Panc1 (cell line): ENCODE results near the gene EMC8. TPM values are rescaled to one million over a fixed set of nuclear protein-coding genes. Genes with fewer than 3 reads are reported as not detected.

Experiments used
- ATAC-seq: fragments of 200-7000 bp; cut with Tn5 transposase; 2 replicates; pipeline ENCODE4 v1.9.1; 2020; ENCODE audit warnings: mild to moderate bottlenecking, moderate library complexity
- BruUV-seq: library from RNA; stranded (reverse); fragments of 400-500 nt; replicated peaks from 2 replicates; lab custom pipeline; 2021; lab: Mats Ljungman, UMichigan
- CTCF ChIA-PET: fragments of 300-600 bp; sonication (Branson Sonifier 250); formaldehyde crosslinking; loops from one replicate; lab custom pipeline; 2022; ENCODE audit warnings: antibody characterized with exemption; lab: Charles Lee
- POLR2A ChIA-PET: fragments of 300-600 bp; sonication (Branson Sonifier 250); formaldehyde crosslinking; loops from one replicate; lab custom pipeline; 2022; ENCODE audit warnings: antibody characterized with exemption; lab: Charles Lee
- DNase-seq: peaks from one replicate; pipeline ENCODE4 v3.0.0-alpha.2; 2010; ENCODE audit warnings: low read depth, low spot score
- H3K27ac ChIP-seq: 2 replicates; pipeline ENCODE4 v1.5.1; 2011; ENCODE audit warnings: mild to moderate bottlenecking, low read length, inconsistent platforms
- H3K27me3 ChIP-seq: fragments of 200-500 bp; sonication (Bioruptor generic); 2 replicates; pipeline ENCODE4 v1.6.0; 2014; ENCODE audit warnings: low read length, inconsistent platforms; ENCODE audit not compliant: control insufficient read depth, insufficient read depth
- H3K36me3 ChIP-seq: fragments of 200-500 bp; sonication (Bioruptor generic); 2 replicates; pipeline ENCODE4 v1.5.1; 2014; ENCODE audit warnings: inconsistent platforms, mild to moderate bottlenecking, low read length, moderate library complexity; ENCODE audit not compliant: control insufficient read depth, insufficient read depth
- H3K4me1 ChIP-seq: 2 replicates; pipeline ENCODE4 v1.5.1; 2011; ENCODE audit warnings: inconsistent platforms, mild to moderate bottlenecking, low read length, moderate library complexity; ENCODE audit not compliant: control insufficient read depth, insufficient read depth
- H3K4me3 ChIP-seq, 2 experiments: 2 replicates each; pipeline ENCODE4 v1.5.1; 2011 to 2012; ENCODE audit warnings: low read depth in 2 of 2, low read length in 2 of 2, mild to moderate bottlenecking in 2 of 2, inconsistent platforms in 1 of 2, moderate library complexity in 1 of 2
- H3K9me3 ChIP-seq: fragments of 200-500 bp; sonication (Bioruptor generic); 2 replicates; pipeline ENCODE4 v1.5.1; 2014; ENCODE audit warnings: low read depth, mild to moderate bottlenecking, inconsistent platforms, low read length, moderate library complexity; ENCODE audit not compliant: control insufficient read depth, insufficient read depth
- POLR2AphosphoS5 ChIP-seq: IDR thresholded peaks from 2 replicates; pipeline ENCODE4 v1.6.1; 2012; ENCODE audit warnings: mild to moderate bottlenecking, low read depth, low read length, moderate library complexity
- SIN3A ChIP-seq: IDR thresholded peaks from 2 replicates; pipeline ENCODE4 v1.6.1; 2012; ENCODE audit warnings: low read depth, mild to moderate bottlenecking, low read length, moderate library complexity, borderline replicate concordance; ENCODE audit not compliant: insufficient read depth
- TCF7L2 ChIP-seq: IDR thresholded peaks from 2 replicates; pipeline ENCODE4 v1.6.1; 2011; ENCODE audit warnings: mild to moderate bottlenecking, low read depth, low read length, inconsistent platforms
- in situ Hi-C: cut with HindIII; loops from 2 replicates; pipeline ENCODE4 v1.10.0; 2016; ENCODE audit warnings: low sequenced_read_pairs, low pct_unique_long_range_greater_than_20kb
- intact Hi-C: fragments of 100-400 bp; cut with micrococcal nuclease; formaldehyde crosslinking; loops from one replicate; pipeline ENCODE4 v1.10.0; 2022; ENCODE audit not compliant: unreplicated experiment
- total RNA-seq: library from RNA; stranded (reverse); gene quantifications from one replicate; pipeline ENCODE4 v1.2.1, GENCODE V29; 2021; ENCODE audit not compliant: unreplicated experiment
- TF ChIP-seq, protein P1 (sequence below): fragments of 450-650 bp; IDR thresholded peaks from 2 replicates; pipeline ENCODE4 v1.5.1; 2017; ENCODE audit warnings: mild to moderate bottlenecking
- TF ChIP-seq, protein P2 (sequence below), 2 experiments: IDR thresholded peaks; 2 replicates each; pipeline ENCODE4 v1.6.1; 2011 to 2012; ENCODE audit warnings: low read depth in 2 of 2, control low read depth in 1 of 2, low read length in 1 of 2, mild to moderate bottlenecking in 1 of 2, moderate library complexity in 1 of 2; ENCODE audit not compliant: insufficient read depth in 1 of 2

Gene EMC8
- total RNA-seq, 1 experiment from 2014 or later, result 39.1 TPM

DNA sequence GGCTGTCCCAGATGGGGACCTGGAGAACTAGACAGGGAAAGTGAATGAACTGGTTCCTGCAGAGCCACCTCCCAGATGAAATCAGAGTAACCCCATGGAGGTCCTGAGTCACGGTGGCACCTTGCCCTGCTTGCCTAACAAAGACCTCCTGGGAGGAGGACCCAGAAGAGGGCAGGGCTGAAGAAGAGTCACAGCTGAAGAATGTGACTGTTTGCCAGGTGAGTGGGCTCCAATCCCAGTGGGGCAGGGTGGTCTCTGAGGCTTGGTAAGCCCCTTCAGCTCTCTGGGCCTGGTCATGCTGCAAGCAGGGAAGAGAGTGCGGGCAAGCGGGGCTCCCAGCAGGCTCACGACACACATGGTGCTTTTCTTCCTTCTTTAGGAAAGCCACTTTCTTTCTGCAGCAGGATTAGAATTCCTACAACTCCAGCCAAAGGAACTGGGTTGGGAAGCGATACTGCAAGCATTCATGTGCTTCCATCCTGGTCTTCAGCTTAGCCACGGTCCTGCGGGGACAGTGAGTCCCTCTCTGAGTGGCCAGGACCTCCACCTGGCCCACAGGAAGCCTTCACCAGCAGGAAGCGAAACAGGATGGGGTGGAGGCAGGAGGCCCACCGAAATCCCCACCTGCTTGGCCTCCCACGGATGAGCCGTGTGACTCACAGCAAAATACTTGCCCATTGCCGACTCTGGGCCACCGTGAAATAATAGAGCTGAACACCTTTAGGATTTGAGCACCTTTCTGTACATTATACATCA is 52.7 kb downstream of the EMC8 start:
- H3K27ac ChIP-seq, result no peak overlapping the region
- no TSS peak for BruUV-seq

DNA sequence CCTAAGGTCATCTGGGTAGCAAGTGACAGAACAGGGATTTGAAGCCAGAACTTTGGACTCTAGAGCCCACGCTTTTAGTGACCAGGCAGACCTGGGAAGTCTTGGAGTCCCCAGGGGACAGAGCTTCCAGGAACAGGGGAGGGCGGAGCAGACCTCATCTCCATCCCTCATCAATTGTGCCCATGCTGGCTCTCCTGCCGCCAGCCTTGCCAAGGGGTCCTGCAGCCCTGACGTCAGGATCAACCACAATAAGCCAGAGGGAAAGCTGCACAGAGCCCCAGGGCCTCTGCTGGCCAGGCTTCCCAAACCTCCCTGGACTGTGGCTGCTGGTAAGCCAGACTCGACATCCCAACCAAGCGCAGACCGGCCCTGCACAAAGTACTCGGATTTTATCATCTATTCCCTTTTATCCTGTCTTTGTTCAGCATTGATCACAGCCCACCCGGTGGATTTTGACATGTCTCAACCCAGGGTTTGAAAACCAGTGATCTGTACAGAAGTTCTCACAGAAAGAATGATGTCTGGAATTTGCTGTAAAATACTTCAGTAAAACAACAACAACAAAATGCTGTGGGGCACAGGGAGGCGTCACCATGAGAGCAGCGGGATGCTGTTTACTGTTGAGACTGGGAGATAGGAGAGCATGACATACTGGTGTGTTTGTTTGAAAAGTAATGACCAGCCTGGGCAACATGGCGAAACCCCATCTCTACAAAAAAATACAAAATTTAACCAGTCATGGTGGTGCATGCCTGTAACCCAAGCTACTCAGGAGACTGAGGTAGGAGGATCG is 60.2 kb downstream of the EMC8 start:
- no peak for DNase-seq
- no peaks in the 10 kb centered on the region for H3K36me3 ChIP-seq
- ATAC-seq, result no peak
- POLR2A ChIA-PET, result no interaction called here
- H3K4me3 ChIP-seq, result no peak overlapping the region
- in situ Hi-C loops (no loop called here), intact Hi-C loops (no loop called here)
- no peak overlapping the region for H3K27ac ChIP-seq
- CTCF ChIA-PET, result no interaction called here
- no TSS peak for BruUV-seq
- H3K27me3 ChIP-seq, result no peaks in the 10 kb centered on the region
- H3K4me1 ChIP-seq, result no peaks in the 10 kb centered on the region
- H3K9me3 ChIP-seq, result no peaks in the 10 kb centered on the region
- TF ChIP-seq SIN3A, result no peak
- TF ChIP-seq POLR2AphosphoS5, result no peak
- TF ChIP-seq, protein P1, sequence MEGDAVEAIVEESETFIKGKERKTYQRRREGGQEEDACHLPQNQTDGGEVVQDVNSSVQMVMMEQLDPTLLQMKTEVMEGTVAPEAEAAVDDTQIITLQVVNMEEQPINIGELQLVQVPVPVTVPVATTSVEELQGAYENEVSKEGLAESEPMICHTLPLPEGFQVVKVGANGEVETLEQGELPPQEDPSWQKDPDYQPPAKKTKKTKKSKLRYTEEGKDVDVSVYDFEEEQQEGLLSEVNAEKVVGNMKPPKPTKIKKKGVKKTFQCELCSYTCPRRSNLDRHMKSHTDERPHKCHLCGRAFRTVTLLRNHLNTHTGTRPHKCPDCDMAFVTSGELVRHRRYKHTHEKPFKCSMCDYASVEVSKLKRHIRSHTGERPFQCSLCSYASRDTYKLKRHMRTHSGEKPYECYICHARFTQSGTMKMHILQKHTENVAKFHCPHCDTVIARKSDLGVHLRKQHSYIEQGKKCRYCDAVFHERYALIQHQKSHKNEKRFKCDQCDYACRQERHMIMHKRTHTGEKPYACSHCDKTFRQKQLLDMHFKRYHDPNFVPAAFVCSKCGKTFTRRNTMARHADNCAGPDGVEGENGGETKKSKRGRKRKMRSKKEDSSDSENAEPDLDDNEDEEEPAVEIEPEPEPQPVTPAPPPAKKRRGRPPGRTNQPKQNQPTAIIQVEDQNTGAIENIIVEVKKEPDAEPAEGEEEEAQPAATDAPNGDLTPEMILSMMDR, result no peak
- no peak for TF ChIP-seq TCF7L2
- TF ChIP-seq, protein P2, sequence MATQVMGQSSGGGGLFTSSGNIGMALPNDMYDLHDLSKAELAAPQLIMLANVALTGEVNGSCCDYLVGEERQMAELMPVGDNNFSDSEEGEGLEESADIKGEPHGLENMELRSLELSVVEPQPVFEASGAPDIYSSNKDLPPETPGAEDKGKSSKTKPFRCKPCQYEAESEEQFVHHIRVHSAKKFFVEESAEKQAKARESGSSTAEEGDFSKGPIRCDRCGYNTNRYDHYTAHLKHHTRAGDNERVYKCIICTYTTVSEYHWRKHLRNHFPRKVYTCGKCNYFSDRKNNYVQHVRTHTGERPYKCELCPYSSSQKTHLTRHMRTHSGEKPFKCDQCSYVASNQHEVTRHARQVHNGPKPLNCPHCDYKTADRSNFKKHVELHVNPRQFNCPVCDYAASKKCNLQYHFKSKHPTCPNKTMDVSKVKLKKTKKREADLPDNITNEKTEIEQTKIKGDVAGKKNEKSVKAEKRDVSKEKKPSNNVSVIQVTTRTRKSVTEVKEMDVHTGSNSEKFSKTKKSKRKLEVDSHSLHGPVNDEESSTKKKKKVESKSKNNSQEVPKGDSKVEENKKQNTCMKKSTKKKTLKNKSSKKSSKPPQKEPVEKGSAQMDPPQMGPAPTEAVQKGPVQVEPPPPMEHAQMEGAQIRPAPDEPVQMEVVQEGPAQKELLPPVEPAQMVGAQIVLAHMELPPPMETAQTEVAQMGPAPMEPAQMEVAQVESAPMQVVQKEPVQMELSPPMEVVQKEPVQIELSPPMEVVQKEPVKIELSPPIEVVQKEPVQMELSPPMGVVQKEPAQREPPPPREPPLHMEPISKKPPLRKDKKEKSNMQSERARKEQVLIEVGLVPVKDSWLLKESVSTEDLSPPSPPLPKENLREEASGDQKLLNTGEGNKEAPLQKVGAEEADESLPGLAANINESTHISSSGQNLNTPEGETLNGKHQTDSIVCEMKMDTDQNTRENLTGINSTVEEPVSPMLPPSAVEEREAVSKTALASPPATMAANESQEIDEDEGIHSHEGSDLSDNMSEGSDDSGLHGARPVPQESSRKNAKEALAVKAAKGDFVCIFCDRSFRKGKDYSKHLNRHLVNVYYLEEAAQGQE (IDR thresholded peaks at IDR 0.05; ENCODE audit: insufficient read depth in 1 of 2, low read depth in 2 of 2, low read length in 1 of 2), result no peak

More for the DNA sequence above, 52.7 kb downstream of the EMC8 start:
- ATAC-seq, result no peak
- DNase-seq, result no peak
- CTCF ChIA-PET, result no interaction called here
- peaks cover 8% of the 10 kb centered on the region for H3K4me1 ChIP-seq
- no peaks in the 10 kb centered on the region for H3K9me3 ChIP-seq
- H3K27me3 ChIP-seq, result no peaks in the 10 kb centered on the region
- TF ChIP-seq TCF7L2, result no peak
- TF ChIP-seq, protein P2 (IDR thresholded peaks at IDR 0.05; ENCODE audit: insufficient read depth in 1 of 2, low read depth in 2 of 2, low read length in 1 of 2), result no peak
- no peak for TF ChIP-seq POLR2AphosphoS5
- TF ChIP-seq SIN3A, result no peak
- TF ChIP-seq, protein P1, result no peak
- intact Hi-C loops, result no loop called here
- no peak overlapping the region for H3K4me3 ChIP-seq
- peaks cover 2% of the 10 kb centered on the region; the same call in 1 of the 2 replicates for H3K36me3 ChIP-seq
- POLR2A ChIA-PET, result no interaction called here
- in situ Hi-C loops, result no loop called here
